ENCODE measurements around the gene RELL1.

GRCh38 chr4:37631551-37631950 lies 54.6 kb downstream of the RELL1 start:
- TF ChIP-seq CTCF (conservative IDR thresholded peaks at IDR 0.05): no peak
- no peak for TF ChIP-seq ZFX (IDR thresholded peaks at IDR 0.05)
